ENCODE data around the gene NEGR1.

Gene NEGR1

GRCh38 chr1:71511505-71511904 lies 770.8 kb downstream of the NEGR1 start:
- H3K4me3 ChIP-seq (ENCODE audit: low read length) = no peak overlapping the region
- DNase-seq (ENCODE audit: low read depth) = no peak
- TF ChIP-seq CTCF (IDR thresholded peaks at IDR 0.05; ENCODE audit: insufficient read depth, low read depth, low read length, missing control alignments) = no peak

- no peak overlapping the region for H3K4me3 ChIP-seq (ENCODE audit: low read length)
- DNase-seq (ENCODE audit: low read depth) = no peak
- TF ChIP-seq CTCF (IDR thresholded peaks at IDR 0.05; ENCODE audit: insufficient read depth, low read depth, low read length, missing control alignments) = no peak
Observed at GRCh38 chr1:71510725-71511124, 771.6 kb downstream of the NEGR1 start.

GRCh38 chr1:71509051-71509595 lies 773.2 kb downstream of the NEGR1 start:
- no peak for TF ChIP-seq CTCF (IDR thresholded peaks at IDR 0.05; ENCODE audit: insufficient read depth, low read depth, low read length, missing control alignments)
- no peak for DNase-seq (ENCODE audit: low read depth)
- H3K4me3 ChIP-seq (ENCODE audit: low read length) = no peak overlapping the region

- DNase-seq (ENCODE audit: low read depth) = no peak
- TF ChIP-seq CTCF (IDR thresholded peaks at IDR 0.05; ENCODE audit: insufficient read depth, low read depth, low read length, missing control alignments) = no peak
- no peak overlapping the region for H3K4me3 ChIP-seq (ENCODE audit: low read length)
Observed at GRCh38 chr1:71502006-71502405, 780.3 kb downstream of the NEGR1 start.

- no peak for TF ChIP-seq CTCF (IDR thresholded peaks at IDR 0.05; ENCODE audit: insufficient read depth, low read depth, low read length, missing control alignments)
- no peak overlapping the region for H3K4me3 ChIP-seq (ENCODE audit: low read length)
- DNase-seq (ENCODE audit: low read depth) = peak; percentile 14
Observed at GRCh38 chr1:71498542-71498941, 783.8 kb downstream of the NEGR1 start.

- H3K4me3 ChIP-seq (ENCODE audit: low read length) = no peak overlapping the region
- DNase-seq (ENCODE audit: low read depth) = peak; percentile 29
- no peak for TF ChIP-seq CTCF (IDR thresholded peaks at IDR 0.05; ENCODE audit: insufficient read depth, low read depth, low read length, missing control alignments)
Observed at GRCh38 chr1:71494163-71494562, 788.2 kb downstream of the NEGR1 start.

GRCh38 chr1:71492298-71493041 lies 789.9 kb downstream of the NEGR1 start:
- DNase-seq (ENCODE audit: low read depth) = no peak
- no peak overlapping the region for H3K4me3 ChIP-seq (ENCODE audit: low read length)
- TF ChIP-seq CTCF (IDR thresholded peaks at IDR 0.05; ENCODE audit: insufficient read depth, low read depth, low read length, missing control alignments) = no peak
